ENCODE results near the gene CDV3.

- TF ChIP-seq CTCF (optimal IDR thresholded peaks at IDR 0.05 in 1 of 3, IDR thresholded peaks at IDR 0.05 in 1 of 3, conservative IDR thresholded peaks at IDR 0.05 in 1 of 3; ENCODE audit: extremely low read depth in 1 of 3, insufficient read depth in 2 of 3, low read length in 3 of 3) = no peak
- TF ChIP-seq EZH2 (IDR thresholded peaks at IDR 0.05; ENCODE audit: low read length) = no peak
Observed at GRCh38 chr3:133576169-133576568, 2.7 kb downstream of the CDV3 start.

All from keratinocyte (primary cell).